DOHH2 (cell line): Measurements from ENCODE around the gene IRX4.
A peak's percentile ranks its signal among the peaks of the same experiment; 100 is the strongest.

Source experiments
- H3F3A ChIP-seq: fragments of 200-600 bp; sonication (generic), shearing (Covaris generic); 2 replicates; pipeline ENCODE4 v1.6.0; 2016; ENCODE audit warnings: antibody characterized with exemption, mild to moderate bottlenecking; ENCODE audit not compliant: control insufficient read depth, insufficient read depth
- H3K27ac ChIP-seq: fragments of 200-600 bp; sonication (generic); 2 replicates; pipeline ENCODE4 v1.5.1; 2014; ENCODE audit warnings: low read depth, mild to moderate bottlenecking, low read length, moderate library complexity
- H3K27me3 ChIP-seq: fragments of 200-600 bp; sonication (generic); 2 replicates; pipeline ENCODE4 v1.6.1; 2014; ENCODE audit warnings: mild to moderate bottlenecking, low read length, mixed read lengths; ENCODE audit not compliant: control insufficient read depth
- H3K36me3 ChIP-seq: fragments of 200-600 bp; sonication (generic); 2 replicates; pipeline ENCODE4 v1.6.1; 2014; ENCODE audit warnings: mild to moderate bottlenecking, low read length, moderate library complexity, mixed read lengths; ENCODE audit not compliant: control insufficient read depth
- H3K4me1 ChIP-seq: fragments of 200-600 bp; sonication (generic); 2 replicates; pipeline ENCODE4 v1.6.1; 2014; ENCODE audit warnings: mild to moderate bottlenecking, low read length, mixed read lengths; ENCODE audit not compliant: control insufficient read depth
- H3K4me2 ChIP-seq: fragments of 200-600 bp; sonication (generic); 2 replicates; pipeline ENCODE4 v1.6.0; 2014; ENCODE audit warnings: mild to moderate bottlenecking, low read length, moderate library complexity
- H3K4me3 ChIP-seq: fragments of 200-600 bp; sonication (generic); 2 replicates; pipeline ENCODE4 v1.5.1; 2014; ENCODE audit warnings: mild to moderate bottlenecking, low read length, mixed read lengths
- H3K79me2 ChIP-seq: fragments of 200-600 bp; sonication (generic); 2 replicates; pipeline ENCODE4 v1.6.1; 2014; ENCODE audit warnings: mild to moderate bottlenecking, low read length, mixed read lengths; ENCODE audit not compliant: control insufficient read depth
- H3K9me2 ChIP-seq: fragments of 200-600 bp; sonication (generic); replicated peaks from 2 replicates; pipeline ENCODE4 v1.6.1; 2014; ENCODE audit warnings: mild to moderate bottlenecking, low read length, mixed read lengths; ENCODE audit not compliant: control insufficient read depth
- H3K9me3 ChIP-seq: fragments of 200-600 bp; sonication (generic); 2 replicates; pipeline ENCODE4 v1.6.1; 2014; ENCODE audit warnings: antibody characterized with exemption, low read length, mixed read lengths; ENCODE audit not compliant: control insufficient read depth, insufficient read depth
- H4K20me1 ChIP-seq: fragments of 200-600 bp; sonication (generic); 2 replicates; pipeline ENCODE4 v1.6.0; 2014; ENCODE audit warnings: low read depth, mild to moderate bottlenecking, antibody characterized with exemption, low read length, moderate library complexity; ENCODE audit not compliant: control insufficient read depth, insufficient read depth
- CTCF ChIP-seq: fragments of 200-600 bp; sonication (generic); IDR thresholded peaks from one replicate; pipeline ENCODE4 v1.5.1; 2014; ENCODE audit warnings: antibody characterized with exemption, mild to moderate bottlenecking, low read depth, low read length; ENCODE audit not compliant: poor library complexity, severe bottlenecking
- EZH2phosphoT487 ChIP-seq: fragments of 200-600 bp; sonication (generic); IDR thresholded peaks from 2 replicates; pipeline ENCODE4 v1.6.1; 2017; ENCODE audit warnings: borderline replicate concordance, mild to moderate bottlenecking, antibody characterized with exemption, low read length, moderate library complexity, mixed read lengths

Gene IRX4

GRCh38 chr5:1877103-1878049 lies 5.3 kb downstream of the IRX4 start:
- H3K4me3 ChIP-seq, result no peak overlapping the region
- H3K4me1 ChIP-seq, result peaks cover 40% of the 10 kb centered on the region
- no peak overlapping the region for H3K27ac ChIP-seq
- no peaks in the 10 kb centered on the region for H3K36me3 ChIP-seq
- TF ChIP-seq CTCF (no peak), EZH2phosphoT487 (no peak)
- H3F3A ChIP-seq, result no peaks in the 10 kb centered on the region
- H3K27me3 ChIP-seq, result peaks cover 5% of the 10 kb centered on the region
- H3K9me3 ChIP-seq, result peaks cover 6% of the 10 kb centered on the region; the same call in 1 of the 2 replicates
- no peaks in the 10 kb centered on the region for H3K9me2 ChIP-seq
- H4K20me1 ChIP-seq, result no peaks in the 10 kb centered on the region
- H3K4me2 ChIP-seq, result no peak overlapping the region
- no peaks in the 10 kb centered on the region for H3K79me2 ChIP-seq

GRCh38 chr5:1876660-1877064 lies 6.1 kb downstream of the IRX4 start:
- Histone ChIP-seq H3K4me3 (no peak overlapping the region), H3K9me3 (peaks cover 6% of the 10 kb centered on the region; the same call in 1 of the 2 replicates), H3K4me2 (no peak overlapping the region), H4K20me1 (no peaks in the 10 kb centered on the region), H3K36me3 (no peaks in the 10 kb centered on the region), H3K27ac (no peak overlapping the region), H3K9me2 (no peaks in the 10 kb centered on the region), H3K4me1 (peaks cover 40% of the 10 kb centered on the region), H3K79me2 (no peaks in the 10 kb centered on the region), H3K27me3 (peaks cover 5% of the 10 kb centered on the region), H3F3A (no peaks in the 10 kb centered on the region)
- TF ChIP-seq CTCF (no peak), EZH2phosphoT487 (no peak)

- Histone ChIP-seq H3K9me3 (peaks cover 6% of the 10 kb centered on the region; the same call in 1 of the 2 replicates), H3K27ac (no peak overlapping the region), H3K9me2 (no peaks in the 10 kb centered on the region), H3K4me1 (peaks cover 40% of the 10 kb centered on the region), H4K20me1 (no peaks in the 10 kb centered on the region), H3K27me3 (peaks cover 5% of the 10 kb centered on the region), H3K79me2 (no peaks in the 10 kb centered on the region), H3K36me3 (no peaks in the 10 kb centered on the region), H3K4me3 (peak overlapping the region; percentile 75; the same call in 1 of the 2 replicates), H3F3A (no peaks in the 10 kb centered on the region), H3K4me2 (peak overlapping the region; percentile 94)
- TF ChIP-seq CTCF (no peak), EZH2phosphoT487 (no peak)
Measured at GRCh38 chr5:1875843-1876659, 6.7 kb downstream of the IRX4 start.
